ENCODE measurements around the gene NPFFR2.

DNA sequence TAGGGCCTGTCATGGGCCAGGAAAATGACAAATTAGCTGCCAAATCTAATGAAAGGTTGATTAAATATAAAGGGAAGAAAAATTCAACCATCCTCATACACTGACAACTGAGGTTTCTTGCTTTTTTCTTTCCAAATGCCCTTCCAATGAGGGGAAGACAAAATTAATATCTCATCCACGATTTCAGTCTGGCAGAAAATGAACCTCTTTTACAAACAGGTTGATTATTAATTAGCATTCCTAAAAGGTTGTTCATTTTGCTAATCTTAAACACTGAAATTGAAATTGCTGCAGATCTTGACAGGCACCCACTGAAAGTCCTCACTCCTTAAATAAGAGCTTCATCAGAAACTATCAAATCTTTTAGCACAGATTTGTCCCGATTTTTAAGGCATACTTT lies 45.5 kb downstream of the NPFFR2 start:
- TF ChIP-seq, protein P1, sequence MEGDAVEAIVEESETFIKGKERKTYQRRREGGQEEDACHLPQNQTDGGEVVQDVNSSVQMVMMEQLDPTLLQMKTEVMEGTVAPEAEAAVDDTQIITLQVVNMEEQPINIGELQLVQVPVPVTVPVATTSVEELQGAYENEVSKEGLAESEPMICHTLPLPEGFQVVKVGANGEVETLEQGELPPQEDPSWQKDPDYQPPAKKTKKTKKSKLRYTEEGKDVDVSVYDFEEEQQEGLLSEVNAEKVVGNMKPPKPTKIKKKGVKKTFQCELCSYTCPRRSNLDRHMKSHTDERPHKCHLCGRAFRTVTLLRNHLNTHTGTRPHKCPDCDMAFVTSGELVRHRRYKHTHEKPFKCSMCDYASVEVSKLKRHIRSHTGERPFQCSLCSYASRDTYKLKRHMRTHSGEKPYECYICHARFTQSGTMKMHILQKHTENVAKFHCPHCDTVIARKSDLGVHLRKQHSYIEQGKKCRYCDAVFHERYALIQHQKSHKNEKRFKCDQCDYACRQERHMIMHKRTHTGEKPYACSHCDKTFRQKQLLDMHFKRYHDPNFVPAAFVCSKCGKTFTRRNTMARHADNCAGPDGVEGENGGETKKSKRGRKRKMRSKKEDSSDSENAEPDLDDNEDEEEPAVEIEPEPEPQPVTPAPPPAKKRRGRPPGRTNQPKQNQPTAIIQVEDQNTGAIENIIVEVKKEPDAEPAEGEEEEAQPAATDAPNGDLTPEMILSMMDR (IDR thresholded peaks at IDR 0.05): no peak
- TF ChIP-seq POLR2A (IDR thresholded peaks at IDR 0.05): no peak
